ENCODE results near the gene AIFM1.

The AIFM1 gene

GRCh38 chrX:130165703-130166502, at the start of gene AIFM1:
Gene AIFM1, minus strand, starts transcription at chrX:130165841. Its CDS starts 185 bp downstream, at chrX:130165656.
- peak; percentile 87 for DNase-seq

GRCh38 chrX:130213376-130213775, 47.7 kb upstream of the AIFM1 start:
- no peak for DNase-seq

DNA sequence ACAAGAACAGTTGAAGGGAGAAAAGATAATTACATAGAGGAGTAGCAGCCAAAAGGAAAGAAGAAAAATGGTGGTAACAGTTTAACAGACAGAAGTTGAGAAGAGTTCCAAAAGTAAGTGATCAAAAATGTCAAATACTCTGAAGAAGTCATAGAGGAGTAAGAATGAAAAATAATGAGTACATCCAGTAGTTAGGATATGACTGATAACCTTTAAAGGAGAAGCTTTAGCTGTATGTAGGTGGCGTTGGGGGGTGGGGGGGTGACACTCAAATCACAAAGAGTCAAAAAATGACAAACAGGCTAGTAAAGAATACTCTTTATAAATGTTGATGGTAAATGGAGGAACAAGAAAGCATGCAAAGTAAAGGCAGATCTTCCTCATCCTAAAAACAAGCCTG, 46.7 kb upstream of the AIFM1 start:
- DNase-seq = no peak

- no peak for DNase-seq
Observed at GRCh38 chrX:130211415-130212186, 46.0 kb upstream of the AIFM1 start.

- DNase-seq = no peak
Observed at GRCh38 chrX:130204647-130205046, 39.0 kb upstream of the AIFM1 start.

GRCh38 chrX:130197464-130197863, 31.8 kb upstream of the AIFM1 start:
- DNase-seq = no peak

- no peak for DNase-seq
Observed at GRCh38 chrX:130196466-130196865, 30.8 kb upstream of the AIFM1 start.

GRCh38 chrX:130190801-130191200, 25.2 kb upstream of the AIFM1 start:
- DNase-seq = no peak

DNA sequence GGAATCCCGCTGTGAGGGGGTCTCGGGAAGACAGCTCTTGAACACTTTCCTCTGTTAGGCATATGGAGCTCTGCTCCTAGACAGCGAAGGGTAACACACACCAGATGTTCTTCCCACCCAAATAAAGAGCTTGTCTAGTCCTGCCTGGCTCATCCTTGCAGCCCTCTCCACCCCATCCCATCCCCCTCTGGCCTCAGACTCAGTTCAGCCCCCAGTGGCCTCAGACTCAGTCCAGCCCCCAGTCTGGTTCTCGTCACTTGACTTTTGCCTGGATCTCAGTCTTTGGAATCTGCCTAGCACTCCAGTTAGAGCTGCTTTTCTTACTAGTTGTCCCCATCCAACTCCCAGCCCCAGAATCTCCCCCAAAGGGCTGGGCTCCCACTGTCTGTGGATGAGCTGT, 21.0 kb upstream of the AIFM1 start:
- no peak for DNase-seq

- no peak for DNase-seq
Observed at GRCh38 chrX:130184857-130185256, 19.2 kb upstream of the AIFM1 start.

GRCh38 chrX:130184168-130184567, 18.5 kb upstream of the AIFM1 start:
- no peak for DNase-seq

GRCh38 chrX:130179579-130180215, 14.1 kb upstream of the AIFM1 start:
- DNase-seq = no peak

DNA sequence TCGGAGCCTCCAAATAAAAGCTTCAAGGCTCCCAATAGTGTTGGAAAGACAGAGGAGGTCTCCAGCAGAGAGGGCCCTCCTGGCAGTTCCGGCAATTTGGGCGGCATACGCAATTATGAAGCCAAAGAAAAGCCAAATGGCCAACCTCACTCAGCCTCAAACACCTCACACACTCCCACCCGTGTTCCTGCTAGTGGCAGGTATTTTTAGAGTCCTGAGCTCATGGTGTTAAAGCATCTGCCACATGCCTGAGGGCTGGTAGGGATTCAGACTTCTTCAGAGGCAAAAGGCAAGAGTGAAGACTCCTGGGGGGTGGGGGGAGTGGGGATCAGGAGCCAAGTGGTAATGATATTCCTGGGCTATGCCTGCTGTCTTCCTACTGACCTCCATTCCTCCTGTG, 13.5 kb upstream of the AIFM1 start:
- no peak for DNase-seq

DNA sequence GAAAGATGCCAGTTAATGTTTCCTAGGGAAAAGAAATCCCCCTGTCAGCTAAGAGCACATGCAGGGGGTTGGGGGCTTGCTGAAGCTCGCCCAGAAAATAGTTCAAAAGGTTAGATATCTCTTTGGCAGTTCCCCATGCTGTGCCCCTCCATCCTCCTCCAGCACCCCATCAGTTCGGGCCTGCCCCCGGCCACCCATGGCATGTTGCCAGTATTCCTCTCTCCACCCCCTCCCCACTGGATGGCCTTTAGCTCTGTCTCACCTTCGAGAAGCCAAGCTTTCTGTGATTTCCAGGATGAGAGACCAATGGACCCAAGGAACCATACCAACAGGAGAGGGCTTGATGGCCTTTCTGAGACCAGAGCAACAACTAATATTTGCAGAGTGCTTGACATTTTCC, 11.3 kb upstream of the AIFM1 start:
- DNase-seq = no peak

GRCh38 chrX:130176354-130176776, 10.7 kb upstream of the AIFM1 start:
- DNase-seq = no peak

- no peak for DNase-seq
Observed at GRCh38 chrX:130174937-130175336, 9.3 kb upstream of the AIFM1 start.

GRCh38 chrX:130174045-130174704, 8.5 kb upstream of the AIFM1 start:
- DNase-seq = no peak

- DNase-seq = peak; percentile 53
Observed at GRCh38 chrX:130173190-130173895, 7.7 kb upstream of the AIFM1 start.

DNA sequence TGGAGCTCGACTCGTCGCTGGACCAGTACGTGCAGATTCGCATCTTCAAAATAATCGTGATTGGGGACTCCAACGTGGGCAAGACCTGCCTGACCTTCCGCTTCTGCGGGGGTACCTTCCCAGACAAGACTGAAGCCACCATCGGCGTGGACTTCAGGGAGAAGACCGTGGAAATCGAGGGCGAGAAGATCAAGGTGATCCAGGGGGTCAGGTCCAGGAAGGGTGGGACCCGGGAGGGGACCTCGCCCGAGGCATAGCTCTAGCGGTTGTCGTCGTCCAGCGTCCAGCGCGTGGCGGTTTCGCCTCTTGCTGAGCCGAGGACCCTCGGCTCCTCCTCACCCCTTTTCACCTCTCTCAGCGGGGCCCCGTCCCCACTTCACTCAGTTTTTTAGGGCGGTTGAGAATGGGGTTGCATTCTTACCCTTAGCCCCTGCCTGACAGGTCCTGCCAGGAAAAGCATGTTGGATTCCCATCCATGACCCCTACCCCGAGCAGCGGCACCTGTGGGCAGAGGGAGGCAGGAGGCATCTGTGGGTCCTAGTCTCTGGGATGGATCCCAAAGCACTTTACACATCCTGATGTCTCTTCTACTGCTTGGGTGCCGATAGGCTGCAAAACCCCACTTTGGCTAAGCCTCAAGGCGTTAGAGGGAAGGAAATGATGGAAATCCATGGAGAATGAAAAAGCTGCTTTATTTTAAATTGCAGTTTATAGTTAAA, 6.6 kb upstream of the AIFM1 start:
- DNase-seq = no peak

- DNase-seq = no peak
Observed at GRCh38 chrX:130171446-130172126, 5.9 kb upstream of the AIFM1 start, which contains the start of gene RAB33A. Gene RAB33A, plus strand, starts transcription at chrX:130171962. Its CDS starts 101 bp downstream, at chrX:130172063.

Measured in GF-D8 (cell line).